ENCODE measurements around the gene FMO5. TPM values are rescaled to one million over a fixed set of nuclear protein-coding genes. Genes with fewer than 3 reads are reported as not detected.
"Not testable (repeated sequence)": the region's sequence is repeated elsewhere in the genome, so short reads cannot be mapped to it uniquely, and the experiment has no call there.

The FMO5 gene
- total RNA-seq, 2 experiments from 2014 or later: 1.7 to 3.9 TPM

GRCh38 chr1:147167365-147167764, 57.8 kb downstream of the FMO5 start:
- H3K27ac ChIP-seq (ENCODE audit: low read depth, low read length, poor library complexity, severe bottlenecking): no peak overlapping the region

DNA sequence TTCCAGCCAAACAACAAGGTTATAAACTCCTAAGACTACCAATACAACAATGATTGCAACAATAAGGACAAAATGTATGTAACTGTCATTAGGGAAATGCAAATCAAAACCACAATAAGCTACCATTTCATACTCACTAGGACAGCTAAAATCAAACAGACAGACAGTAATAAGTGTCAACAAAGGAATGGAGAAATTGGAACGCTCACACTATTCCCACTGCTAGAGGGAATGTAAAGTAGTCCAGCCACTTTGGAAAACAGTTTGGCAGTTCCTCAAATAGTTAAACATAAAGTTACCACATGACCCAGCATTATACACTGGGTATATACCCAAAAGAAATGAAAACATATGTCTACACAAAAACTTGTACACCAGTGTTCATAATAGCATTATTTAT, 62.1 kb downstream of the FMO5 start:
- no peak overlapping the region for H3K27ac ChIP-seq (ENCODE audit: low read depth, low read length, poor library complexity, severe bottlenecking)
- ChIA-PET POLR2A (interaction anchor here (0.7 kb wide), 1 partner anchor 266 kb away, joined by 3 read pairs; no protein-coding TSS in a partner anchor), CTCF (ENCODE audit: unreplicated experiment) (no interaction called here)
- no peak for DNase-seq (ENCODE audit: low spot score)
- BruUV-seq (replicated peaks): no TSS peak
- H3K79me2 ChIP-seq (ENCODE audit: insufficient read depth, low read depth, low read length): no peaks in the 10 kb centered on the region; the same call in 1 of the 2 replicates
- intact Hi-C loops (cut with micrococcal nuclease; ENCODE audit: unreplicated experiment): no loop called here
- H3K36me3 ChIP-seq (ENCODE audit: insufficient read depth, low read length): peaks cover 90% of the 10 kb centered on the region
- no peaks in the 10 kb centered on the region for H3K9me3 ChIP-seq (ENCODE audit: low read length)
- H3K4me3 ChIP-seq (ENCODE audit: low read depth, low read length, poor library complexity, severe bottlenecking): no peak overlapping the region
- TF ChIP-seq EZH2phosphoT487 (IDR thresholded peaks at IDR 0.05; ENCODE audit: borderline replicate concordance, low read depth, low read length): no peak
- TF ChIP-seq, protein P1, sequence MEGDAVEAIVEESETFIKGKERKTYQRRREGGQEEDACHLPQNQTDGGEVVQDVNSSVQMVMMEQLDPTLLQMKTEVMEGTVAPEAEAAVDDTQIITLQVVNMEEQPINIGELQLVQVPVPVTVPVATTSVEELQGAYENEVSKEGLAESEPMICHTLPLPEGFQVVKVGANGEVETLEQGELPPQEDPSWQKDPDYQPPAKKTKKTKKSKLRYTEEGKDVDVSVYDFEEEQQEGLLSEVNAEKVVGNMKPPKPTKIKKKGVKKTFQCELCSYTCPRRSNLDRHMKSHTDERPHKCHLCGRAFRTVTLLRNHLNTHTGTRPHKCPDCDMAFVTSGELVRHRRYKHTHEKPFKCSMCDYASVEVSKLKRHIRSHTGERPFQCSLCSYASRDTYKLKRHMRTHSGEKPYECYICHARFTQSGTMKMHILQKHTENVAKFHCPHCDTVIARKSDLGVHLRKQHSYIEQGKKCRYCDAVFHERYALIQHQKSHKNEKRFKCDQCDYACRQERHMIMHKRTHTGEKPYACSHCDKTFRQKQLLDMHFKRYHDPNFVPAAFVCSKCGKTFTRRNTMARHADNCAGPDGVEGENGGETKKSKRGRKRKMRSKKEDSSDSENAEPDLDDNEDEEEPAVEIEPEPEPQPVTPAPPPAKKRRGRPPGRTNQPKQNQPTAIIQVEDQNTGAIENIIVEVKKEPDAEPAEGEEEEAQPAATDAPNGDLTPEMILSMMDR (conservative IDR thresholded peaks at IDR 0.05; ENCODE audit: low read length): no peak
- H3K9me2 ChIP-seq (ENCODE audit: insufficient read depth, low read length): no peaks in the 10 kb centered on the region
- H3K4me2 ChIP-seq (ENCODE audit: low read length): no peak overlapping the region
- H2AFZ ChIP-seq (ENCODE audit: low read length): no peak overlapping the region
- H3K4me1 ChIP-seq (ENCODE audit: insufficient read depth, low read length, poor library complexity, severe bottlenecking): no peaks in the 10 kb centered on the region
- H4K20me1 ChIP-seq (ENCODE audit: insufficient read depth, low read length): no peaks in the 10 kb centered on the region

More at GRCh38 chr1:147167365-147167764, 57.8 kb downstream of the FMO5 start:
- Histone ChIP-seq H2AFZ (ENCODE audit: low read length) (no peak overlapping the region), H3K9me2 (ENCODE audit: insufficient read depth, low read length) (no peaks in the 10 kb centered on the region), H3K4me2 (ENCODE audit: low read length) (no peak overlapping the region), H3K79me2 (ENCODE audit: insufficient read depth, low read depth, low read length) (peaks cover 35% of the 10 kb centered on the region), H4K20me1 (ENCODE audit: insufficient read depth, low read length) (no peaks in the 10 kb centered on the region), H3K36me3 (ENCODE audit: insufficient read depth, low read length) (peaks cover 49% of the 10 kb centered on the region), H3K4me1 (ENCODE audit: insufficient read depth, low read length, poor library complexity, severe bottlenecking) (peaks cover 19% of the 10 kb centered on the region), H3K9me3 (ENCODE audit: low read length) (no peaks in the 10 kb centered on the region), H3K4me3 (ENCODE audit: low read depth, low read length, poor library complexity, severe bottlenecking) (no peak overlapping the region)
- intact Hi-C loops (cut with micrococcal nuclease; ENCODE audit: unreplicated experiment): no loop called here
- POLR2A ChIA-PET: interaction anchor here (2.5 kb wide), 1 partner anchor 125 kb away, joined by 10 read pairs; no protein-coding TSS in a partner anchor
- DNase-seq (ENCODE audit: low spot score): no peak
- BruUV-seq (replicated peaks): no TSS peak
- CTCF ChIA-PET (ENCODE audit: unreplicated experiment): no interaction called here
- TF ChIP-seq, protein P1 (conservative IDR thresholded peaks at IDR 0.05; ENCODE audit: low read length): no peak
- no peak for TF ChIP-seq EZH2phosphoT487 (IDR thresholded peaks at IDR 0.05; ENCODE audit: borderline replicate concordance, low read depth, low read length)

DNA sequence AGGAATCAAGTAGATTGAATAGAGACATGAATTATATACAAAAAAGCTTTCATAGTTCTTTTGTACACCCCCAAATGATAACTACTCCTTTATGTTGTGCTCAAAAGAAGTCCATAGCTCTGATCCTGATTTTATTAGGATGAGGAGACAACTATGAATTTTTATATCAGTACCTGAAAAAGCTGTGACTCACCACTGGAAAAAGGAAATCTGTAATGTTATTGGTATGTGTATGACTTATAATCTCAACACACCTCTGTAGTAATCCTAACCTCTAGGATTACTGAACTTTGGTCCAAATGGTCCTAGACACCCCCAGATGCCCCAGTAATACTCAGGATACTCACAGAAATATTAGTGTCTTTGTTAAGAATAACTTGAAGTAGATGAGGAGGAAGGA, 63.0 kb downstream of the FMO5 start:
- intact Hi-C loops (cut with micrococcal nuclease; ENCODE audit: unreplicated experiment): no loop called here
- BruUV-seq (replicated peaks): no TSS peak

DNA sequence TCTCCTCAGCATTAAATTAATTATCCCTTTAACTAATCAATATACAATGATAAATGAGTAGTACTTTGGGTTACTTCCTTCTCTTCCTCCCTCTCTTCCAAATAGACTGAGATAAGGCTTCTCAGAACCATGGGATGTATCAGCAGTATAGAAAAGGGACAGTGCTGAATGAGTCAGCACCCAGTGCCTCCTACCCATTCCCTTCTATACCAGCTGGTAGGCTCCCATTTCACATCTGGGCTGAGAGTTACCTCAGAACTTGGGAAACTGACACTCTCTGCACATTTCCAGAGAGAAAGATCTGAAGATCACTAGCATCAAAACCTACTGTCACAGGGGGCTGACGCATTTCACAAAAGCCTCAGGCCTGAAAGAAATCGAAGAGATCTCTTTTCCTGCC, 68.0 kb downstream of the FMO5 start:
- H4K20me1 ChIP-seq (ENCODE audit: insufficient read depth, low read length); BruUV-seq (replicated peaks); H2AFZ ChIP-seq (ENCODE audit: low read length); H3K4me2 ChIP-seq (ENCODE audit: low read length); POLR2A ChIA-PET; CTCF ChIA-PET (ENCODE audit: unreplicated experiment); H3K9me2 ChIP-seq (ENCODE audit: insufficient read depth, low read length); intact Hi-C loops (cut with micrococcal nuclease; ENCODE audit: unreplicated experiment); H3K4me3 ChIP-seq (ENCODE audit: low read depth, low read length, poor library complexity, severe bottlenecking); H3K27ac ChIP-seq (ENCODE audit: low read depth, low read length, poor library complexity, severe bottlenecking); H3K9me3 ChIP-seq (ENCODE audit: low read length); H3K79me2 ChIP-seq (ENCODE audit: insufficient read depth, low read depth, low read length); DNase-seq (ENCODE audit: low spot score); H3K4me1 ChIP-seq (ENCODE audit: insufficient read depth, low read length, poor library complexity, severe bottlenecking): not testable (repeated sequence)
- peaks cover 53% of the 10 kb centered on the region for H3K36me3 ChIP-seq (ENCODE audit: insufficient read depth, low read length)

More for the DNA sequence above, 63.0 kb downstream of the FMO5 start:
- no peak for DNase-seq (ENCODE audit: low spot score)
- no peaks in the 10 kb centered on the region for H3K9me2 ChIP-seq (ENCODE audit: insufficient read depth, low read length)
- no peaks in the 10 kb centered on the region for H4K20me1 ChIP-seq (ENCODE audit: insufficient read depth, low read length)
- H3K36me3 ChIP-seq (ENCODE audit: insufficient read depth, low read length): peaks cover 91% of the 10 kb centered on the region
- no peaks in the 10 kb centered on the region for H3K79me2 ChIP-seq (ENCODE audit: insufficient read depth, low read depth, low read length)
- H2AFZ ChIP-seq (ENCODE audit: low read length): no peak overlapping the region
- POLR2A ChIA-PET: interaction anchor here (0.6 to 1.1 kb wide), 4 partner anchors 11 to 314 kb away, joined by 3 to 4 read pairs (median 3); no protein-coding TSS in a partner anchor
- H3K9me3 ChIP-seq (ENCODE audit: low read length): no peaks in the 10 kb centered on the region
- no peak overlapping the region for H3K27ac ChIP-seq (ENCODE audit: low read depth, low read length, poor library complexity, severe bottlenecking)
- H3K4me2 ChIP-seq (ENCODE audit: low read length): no peak overlapping the region
- CTCF ChIA-PET (ENCODE audit: unreplicated experiment): no interaction called here
- TF ChIP-seq EZH2phosphoT487 (IDR thresholded peaks at IDR 0.05; ENCODE audit: borderline replicate concordance, low read depth, low read length): no peak
- TF ChIP-seq, protein P1 (conservative IDR thresholded peaks at IDR 0.05; ENCODE audit: low read length): no peak
- H3K4me1 ChIP-seq (ENCODE audit: insufficient read depth, low read length, poor library complexity, severe bottlenecking): no peaks in the 10 kb centered on the region
- H3K4me3 ChIP-seq (ENCODE audit: low read depth, low read length, poor library complexity, severe bottlenecking): no peak overlapping the region
